Activated gamma-delta T cell treated with Interleukin-2 at 50 U/mL for 16 hours (primary cell): ENCODE results near the gene KBTBD2.
"Not testable (repeated sequence)": the region's sequence is repeated elsewhere in the genome, so short reads cannot be mapped to it uniquely, and the experiment has no call there.

Source experiments
- DNase-seq: peaks from one replicate; pipeline ENCODE4 v3.0.0-alpha.2; 2020

KBTBD2 gene

GRCh38 chr7:32891043-32891799, at the start of gene KBTBD2:
TSS of gene KBTBD2 (minus strand) at chr7:32891760. CDS start at chr7:32879604, 12,156 bp downstream.
- peak; percentile 79 for DNase-seq

DNA sequence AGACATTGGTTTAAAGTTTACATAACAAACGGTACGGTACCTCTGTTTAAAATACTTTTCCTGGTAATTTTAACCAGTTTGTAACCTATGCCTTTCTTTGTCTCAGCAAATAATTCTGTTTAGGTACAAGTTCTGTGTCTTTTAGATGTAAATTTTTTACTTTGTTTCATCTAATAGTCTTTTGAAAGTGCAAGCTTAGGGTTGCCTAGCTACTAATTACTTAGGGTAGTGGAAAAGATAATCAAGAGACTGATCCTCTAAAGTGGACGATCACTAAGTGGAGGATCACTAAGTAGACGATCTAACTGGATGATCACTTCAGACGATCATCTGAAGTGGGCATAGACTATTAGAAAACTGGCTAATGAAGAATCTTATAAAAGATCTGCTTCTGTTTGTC, 49.6 kb upstream of the KBTBD2 start:
- no peak for DNase-seq

GRCh38 chr7:32937344-32938174, 46.0 kb upstream of the KBTBD2 start:
- no peak for DNase-seq

- DNase-seq: no peak
Observed at GRCh38 chr7:32936689-32937088, 45.1 kb upstream of the KBTBD2 start.

DNA sequence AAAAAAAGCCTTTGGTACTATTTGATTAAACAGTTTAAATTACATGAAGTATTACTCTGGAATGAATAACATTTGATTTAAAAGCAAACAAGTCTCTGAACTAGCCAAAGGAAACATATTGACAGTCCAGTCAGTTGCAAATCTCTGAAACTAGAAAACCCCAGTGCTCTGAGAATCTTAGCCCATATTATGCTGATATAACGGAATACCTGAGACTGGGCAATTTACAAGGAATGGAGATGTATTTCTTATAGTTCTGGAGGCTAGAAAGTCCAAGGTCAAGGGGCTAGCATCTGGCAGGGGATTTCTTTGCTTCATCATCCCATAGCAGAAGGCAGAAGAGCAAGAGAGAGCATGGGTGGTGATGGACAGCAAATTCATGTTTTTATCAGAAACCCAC, 44.0 kb upstream of the KBTBD2 start:
- no peak for DNase-seq

- no peak for DNase-seq
Observed at GRCh38 chr7:32930378-32930777, 38.8 kb upstream of the KBTBD2 start.

GRCh38 chr7:32929430-32930143, 38.0 kb upstream of the KBTBD2 start:
- DNase-seq: no peak

DNA sequence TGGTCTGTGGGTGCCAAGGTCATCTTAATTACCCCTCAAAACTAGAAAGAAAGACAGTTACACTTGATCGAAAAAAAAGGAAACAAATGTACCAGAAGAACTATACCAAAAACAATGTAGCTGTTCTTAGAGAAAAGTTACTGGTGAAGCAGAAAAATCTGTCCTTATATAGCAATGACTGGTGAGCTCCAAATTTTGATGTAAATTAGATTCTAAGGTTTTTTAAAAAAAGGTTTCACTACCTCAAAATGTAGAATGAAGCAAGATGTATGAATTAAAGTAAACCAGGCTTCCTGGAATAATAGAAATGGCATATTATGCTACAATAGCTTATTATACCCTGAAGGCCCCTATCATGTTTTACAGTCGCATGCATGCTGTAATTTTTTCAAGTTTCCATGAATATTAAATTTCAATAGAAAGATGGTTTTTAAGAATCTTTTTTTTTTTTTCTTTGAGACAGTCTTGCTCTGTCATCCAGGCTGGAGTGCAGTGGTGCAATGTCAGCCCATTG, 37.3 kb upstream of the KBTBD2 start:
- DNase-seq: no peak

DNA sequence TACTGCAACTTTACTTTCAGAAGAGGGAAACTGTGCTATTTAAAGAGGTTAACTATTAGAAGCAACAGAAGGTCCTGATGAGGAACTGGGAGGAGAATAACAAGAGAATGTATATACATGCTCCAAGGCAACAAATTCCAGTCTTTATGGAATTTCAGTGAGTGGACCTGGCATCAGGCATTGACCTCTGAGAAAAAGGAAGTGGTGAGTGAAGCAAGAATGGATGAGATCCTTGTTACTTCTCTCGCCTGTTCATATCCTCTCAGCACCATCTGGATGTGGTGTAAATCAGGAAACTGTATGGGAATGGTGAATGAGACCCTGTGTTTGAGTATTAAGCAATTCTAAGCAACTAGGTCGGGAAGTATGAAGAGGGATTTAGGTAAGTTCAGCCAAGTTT, 30.3 kb upstream of the KBTBD2 start:
- no peak for DNase-seq

- not testable (repeated sequence) for DNase-seq
Observed at GRCh38 chr7:32916994-32917393, 25.4 kb upstream of the KBTBD2 start.

- no peak for DNase-seq
Observed at GRCh38 chr7:32916006-32916405, 24.4 kb upstream of the KBTBD2 start.

DNA sequence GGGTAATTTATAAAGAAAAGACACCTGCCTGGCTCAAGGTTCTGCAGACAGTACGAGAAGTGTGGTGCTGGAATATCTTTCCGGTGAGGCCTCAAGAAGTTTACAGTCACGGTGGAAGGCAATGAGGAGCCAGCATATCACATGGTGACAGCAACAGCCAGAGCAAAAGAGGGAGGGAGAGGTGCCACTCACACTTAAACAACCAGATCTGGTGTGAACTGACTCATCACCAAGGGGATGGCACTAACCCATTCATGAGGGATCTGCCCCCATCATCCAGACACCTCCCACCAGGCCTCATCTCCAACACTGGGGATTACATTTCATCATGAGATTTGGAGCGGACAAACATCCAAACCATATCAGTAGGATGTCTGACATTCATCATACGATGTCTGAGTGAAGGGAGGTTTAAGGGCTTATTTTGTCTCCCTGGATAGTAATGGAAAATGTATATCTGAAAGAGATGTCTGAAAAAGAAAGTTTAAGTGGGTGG, 23.5 kb upstream of the KBTBD2 start:
- no peak for DNase-seq

DNA sequence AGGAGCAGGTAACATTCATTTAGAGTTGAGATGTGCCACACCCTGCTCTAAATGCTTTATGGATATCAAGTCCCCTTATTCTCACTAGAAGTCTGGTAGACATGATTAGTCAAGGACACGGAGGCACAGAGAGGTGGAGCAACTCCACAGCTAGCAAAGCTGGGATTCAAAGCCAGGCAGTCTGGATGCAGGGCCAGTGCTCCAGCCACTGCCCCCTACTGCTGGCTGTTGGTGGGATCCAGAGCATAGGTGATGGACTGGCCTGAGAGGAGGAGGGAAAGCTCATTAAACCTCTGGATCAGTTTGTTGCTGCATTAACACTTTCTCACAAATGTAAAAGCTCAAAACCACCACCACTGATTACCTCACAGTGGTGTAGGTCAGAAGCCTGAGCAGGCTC, 22.6 kb upstream of the KBTBD2 start:
- DNase-seq: no peak

- no peak for DNase-seq
Observed at GRCh38 chr7:32910195-32910594, 18.6 kb upstream of the KBTBD2 start.

DNA sequence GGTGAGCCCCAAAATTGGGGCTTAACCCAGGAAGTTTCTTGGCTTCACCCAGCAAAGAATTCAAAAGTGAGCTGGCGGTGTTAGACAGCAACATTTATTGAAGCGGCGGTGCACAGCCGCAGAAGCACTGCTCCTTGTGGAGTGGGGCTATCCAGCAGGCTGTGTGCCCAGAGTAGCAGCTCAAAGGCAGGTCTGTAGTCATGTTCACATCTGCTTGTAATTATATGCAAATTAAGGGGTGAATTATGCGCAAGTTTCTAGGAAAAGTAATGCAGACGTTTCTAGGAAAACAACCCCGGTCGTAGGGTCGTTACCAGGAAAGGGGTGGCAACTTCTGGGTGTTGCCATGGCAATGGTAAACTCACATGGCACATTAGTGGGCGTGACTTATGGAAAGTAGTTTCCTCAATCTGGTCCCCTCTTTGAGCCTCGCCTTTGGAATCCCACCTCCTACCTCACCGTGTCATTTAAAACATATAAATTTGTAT, 13.7 kb upstream of the KBTBD2 start:
- DNase-seq: peak; percentile 67

GRCh38 chr7:32901629-32902028, 10.1 kb upstream of the KBTBD2 start:
- DNase-seq: no peak

- DNase-seq: no peak
Observed at GRCh38 chr7:32900433-32900995, 9.0 kb upstream of the KBTBD2 start.

GRCh38 chr7:32897376-32897775, 5.8 kb upstream of the KBTBD2 start:
- not testable (repeated sequence) for DNase-seq

DNA sequence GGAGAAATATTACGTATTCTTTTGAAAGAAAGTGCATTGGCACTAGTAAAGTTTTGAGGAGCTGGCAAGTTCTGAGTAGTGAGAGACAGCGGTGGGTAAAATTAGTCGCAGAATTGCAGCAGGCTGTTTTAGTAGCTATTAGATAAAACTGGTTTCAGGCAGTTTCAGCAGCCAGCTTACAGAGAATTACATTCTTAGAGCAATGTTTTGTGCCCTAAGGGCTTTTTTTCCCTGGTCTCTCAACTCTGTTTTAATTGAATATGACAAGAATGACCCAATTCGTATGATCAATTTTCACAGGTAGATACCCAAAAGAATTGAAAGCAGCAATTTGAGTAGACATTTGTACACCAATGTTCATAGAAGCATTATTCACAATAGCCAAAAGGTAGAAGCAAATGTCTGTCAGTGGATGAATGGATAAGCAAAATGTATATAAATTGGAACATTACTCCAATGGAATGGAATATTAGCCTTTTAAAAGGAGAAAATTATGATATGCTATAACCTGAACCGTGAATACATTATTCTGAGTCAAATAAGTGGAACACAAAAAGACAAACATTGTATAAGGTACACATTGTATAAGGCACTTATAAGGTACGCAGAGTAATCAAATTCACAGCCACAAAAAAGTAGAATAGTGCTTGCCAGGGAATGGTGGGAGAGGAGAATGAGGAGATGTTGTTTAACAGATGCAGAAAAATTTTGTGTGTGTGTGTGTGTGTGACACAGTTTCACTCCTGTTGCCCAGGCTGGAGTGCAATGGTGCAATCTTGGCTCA, 5.2 kb upstream of the KBTBD2 start:
- no peak for DNase-seq

DNA sequence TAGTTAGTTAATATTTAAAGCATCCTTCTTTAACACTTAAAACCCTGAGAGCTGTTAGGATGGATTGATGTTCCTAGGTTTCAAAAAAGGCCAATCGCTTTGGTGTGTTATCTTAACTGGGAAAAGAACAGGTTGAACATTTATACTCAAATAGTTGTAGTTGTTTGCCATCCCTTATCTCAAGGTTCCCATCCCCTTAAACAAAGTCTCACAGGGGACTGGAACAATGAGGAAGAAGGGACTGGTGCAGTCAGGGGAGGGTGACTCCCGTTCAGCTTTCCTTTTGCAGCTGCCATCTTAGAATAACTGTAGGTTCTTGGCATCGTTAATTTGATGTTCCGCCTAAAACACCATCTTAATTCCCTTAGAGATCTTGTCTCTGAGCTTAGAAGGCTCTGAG, 2.6 kb upstream of the KBTBD2 start:
- no peak for DNase-seq

DNA sequence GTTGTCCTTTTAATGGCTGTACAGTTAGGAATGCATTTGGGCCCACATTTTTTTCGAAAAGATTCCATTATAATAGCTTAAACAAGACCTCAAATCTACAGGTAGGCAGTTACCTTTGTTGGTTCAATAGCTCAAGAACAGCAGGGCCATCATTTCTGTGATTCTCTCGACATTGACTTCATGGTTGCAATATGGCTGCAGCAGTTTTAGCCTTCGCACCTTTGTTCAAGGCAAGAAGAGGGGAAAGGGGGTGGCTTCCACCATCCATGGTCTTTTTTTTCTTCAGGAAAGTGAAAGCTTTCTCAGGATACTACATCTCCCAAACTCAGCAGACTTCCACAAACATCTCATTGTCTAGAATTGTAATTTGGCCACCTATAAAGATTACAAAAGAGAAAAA, 2.2 kb upstream of the KBTBD2 start:
- no peak for DNase-seq

DNA sequence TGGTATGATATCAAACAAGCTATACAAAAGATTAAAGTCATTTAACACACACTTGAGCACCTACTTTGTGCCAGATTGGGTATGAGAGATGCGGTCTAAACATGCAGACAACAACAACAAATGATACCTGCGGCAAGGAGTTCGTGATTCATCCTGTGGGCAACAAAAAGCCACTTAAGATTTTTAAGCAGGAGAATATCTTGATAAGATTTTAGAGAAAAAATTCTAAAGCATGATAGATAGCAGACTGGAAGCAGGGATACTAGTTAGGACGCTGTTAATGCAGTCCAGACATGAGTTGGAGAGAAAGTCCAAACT, 1.6 kb upstream of the KBTBD2 start:
- DNase-seq: no peak
